GM23248 (cell line): ENCODE data around the gene PHACTR2.

Source experiments
- EZH2 ChIP-seq: fragments of 200-600 bp; sonication (generic); IDR thresholded peaks from 2 replicates; pipeline ENCODE4 v1.6.1; 2018; ENCODE audit warnings: antibody characterized with exemption, mild to moderate bottlenecking; ENCODE audit not compliant: insufficient read depth, poor library complexity, severe bottlenecking
- EZH2phosphoT487 ChIP-seq: fragments of 200-600 bp; sonication (generic); IDR thresholded peaks from 2 replicates; pipeline ENCODE4 v1.6.1; 2018; ENCODE audit warnings: antibody characterized with exemption, moderate library complexity, mild to moderate bottlenecking, low read depth; ENCODE audit not compliant: insufficient read depth

DNA sequence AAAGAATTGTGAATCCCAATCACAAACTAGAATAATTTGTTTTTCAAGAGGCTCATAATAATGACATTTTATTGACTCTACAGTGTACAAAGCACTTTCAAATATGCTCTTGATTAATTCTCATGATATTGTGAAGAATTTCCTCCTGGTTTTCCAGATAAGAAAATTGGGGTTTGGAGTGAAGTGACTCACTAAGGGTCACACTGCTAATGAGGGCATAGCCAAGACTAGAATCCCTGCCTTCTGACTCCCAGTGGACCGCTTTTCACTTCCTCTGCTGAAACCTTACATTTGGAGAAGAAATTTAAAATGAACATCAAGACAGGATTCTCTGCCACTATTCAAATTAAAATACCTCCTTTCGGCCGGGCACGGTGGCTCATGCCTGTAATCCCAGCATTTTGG lies 127.1 kb downstream of the PHACTR2 start:
- TF ChIP-seq EZH2phosphoT487: no peak
- no peak for TF ChIP-seq EZH2
